ENCODE measurements around the gene TRAF3IP3. TPM values are rescaled to one million over a fixed set of nuclear protein-coding genes. Genes with fewer than 3 reads are reported as not detected.

TRAF3IP3 gene
- total RNA-seq, 4 donors from 2014 or later = 0.77 to 5.7 (median 3.5) TPM

DNA sequence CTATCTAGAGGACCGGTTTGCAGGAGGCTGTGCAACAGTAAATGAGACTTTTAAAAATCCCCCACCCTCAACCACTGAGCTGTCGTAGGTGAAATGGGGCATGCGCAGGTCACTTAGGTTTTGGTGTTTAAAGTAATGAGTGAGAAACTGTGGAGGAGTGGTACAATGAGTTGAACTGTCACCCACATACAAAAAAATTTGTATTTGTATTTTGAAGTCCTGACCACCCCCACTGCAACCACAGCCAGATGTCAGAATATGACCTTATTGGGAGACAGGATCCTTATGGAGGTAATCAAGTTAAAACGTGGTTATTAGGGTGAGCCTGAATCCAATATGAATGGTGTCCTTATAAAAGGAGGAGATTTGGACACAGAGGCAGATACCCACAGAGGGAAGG, 51.7 kb downstream of the TRAF3IP3 start:
- H3K9me3 ChIP-seq = no peaks in the 10 kb centered on the region
- H3K36me3 ChIP-seq = no peaks in the 10 kb centered on the region
- WGBS, 2 donors (ENCODE audit: low coverage in 1 of 2) = 50 to 75% methylated on average over 1 to 4 of the region's 4 CpGs
- H3K4me3 ChIP-seq = no peak overlapping the region
- TF ChIP-seq EP300 (IDR thresholded peaks at IDR 0.05) = no peak
- TF ChIP-seq, protein P1, sequence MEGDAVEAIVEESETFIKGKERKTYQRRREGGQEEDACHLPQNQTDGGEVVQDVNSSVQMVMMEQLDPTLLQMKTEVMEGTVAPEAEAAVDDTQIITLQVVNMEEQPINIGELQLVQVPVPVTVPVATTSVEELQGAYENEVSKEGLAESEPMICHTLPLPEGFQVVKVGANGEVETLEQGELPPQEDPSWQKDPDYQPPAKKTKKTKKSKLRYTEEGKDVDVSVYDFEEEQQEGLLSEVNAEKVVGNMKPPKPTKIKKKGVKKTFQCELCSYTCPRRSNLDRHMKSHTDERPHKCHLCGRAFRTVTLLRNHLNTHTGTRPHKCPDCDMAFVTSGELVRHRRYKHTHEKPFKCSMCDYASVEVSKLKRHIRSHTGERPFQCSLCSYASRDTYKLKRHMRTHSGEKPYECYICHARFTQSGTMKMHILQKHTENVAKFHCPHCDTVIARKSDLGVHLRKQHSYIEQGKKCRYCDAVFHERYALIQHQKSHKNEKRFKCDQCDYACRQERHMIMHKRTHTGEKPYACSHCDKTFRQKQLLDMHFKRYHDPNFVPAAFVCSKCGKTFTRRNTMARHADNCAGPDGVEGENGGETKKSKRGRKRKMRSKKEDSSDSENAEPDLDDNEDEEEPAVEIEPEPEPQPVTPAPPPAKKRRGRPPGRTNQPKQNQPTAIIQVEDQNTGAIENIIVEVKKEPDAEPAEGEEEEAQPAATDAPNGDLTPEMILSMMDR (IDR thresholded peaks at IDR 0.05) = no peak
- no peak for TF ChIP-seq POLR2A (IDR thresholded peaks at IDR 0.05)
- TF ChIP-seq POLR2AphosphoS5 (IDR thresholded peaks at IDR 0.05) = no peak
- no peak overlapping the region for H3K27ac ChIP-seq
- ATAC-seq = no peak
- peaks cover 0 to 13% (median 0%) of the 10 kb centered on the region in 3 donors for H3K4me1 ChIP-seq
- H3K27me3 ChIP-seq = no peaks in the 10 kb centered on the region

DNA sequence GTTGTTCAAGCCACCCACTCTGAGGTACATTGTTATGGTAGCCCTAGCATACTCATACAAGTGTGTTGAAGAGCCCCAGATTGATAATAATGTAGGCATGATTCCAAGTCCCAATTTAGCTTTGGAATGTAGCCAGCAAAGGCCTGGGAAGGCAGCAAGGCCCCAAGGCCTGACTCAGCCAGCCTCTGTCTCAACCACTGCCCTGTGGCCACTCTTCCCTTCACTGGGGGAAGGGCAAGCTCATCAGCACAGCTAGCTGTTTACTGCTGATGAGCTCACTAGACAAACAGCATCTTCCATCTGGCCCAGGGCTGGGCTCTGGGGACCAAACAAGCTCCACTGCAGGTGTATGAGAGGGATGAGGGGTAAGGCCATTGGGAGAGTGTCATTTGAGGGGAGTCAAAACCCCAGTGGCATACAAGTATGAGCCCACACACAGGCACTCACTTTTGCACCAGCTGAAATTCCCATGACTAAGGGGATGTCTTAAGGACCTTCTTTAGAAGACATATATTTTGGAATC, 52.3 kb downstream of the TRAF3IP3 start:
- no peaks in the 10 kb centered on the region for H3K9me3 ChIP-seq
- no peak for TF ChIP-seq EP300 (IDR thresholded peaks at IDR 0.05)
- TF ChIP-seq POLR2A (IDR thresholded peaks at IDR 0.05) = no peak
- TF ChIP-seq POLR2AphosphoS5 (IDR thresholded peaks at IDR 0.05) = no peak
- TF ChIP-seq, protein P1 (IDR thresholded peaks at IDR 0.05) = no peak

DNA sequence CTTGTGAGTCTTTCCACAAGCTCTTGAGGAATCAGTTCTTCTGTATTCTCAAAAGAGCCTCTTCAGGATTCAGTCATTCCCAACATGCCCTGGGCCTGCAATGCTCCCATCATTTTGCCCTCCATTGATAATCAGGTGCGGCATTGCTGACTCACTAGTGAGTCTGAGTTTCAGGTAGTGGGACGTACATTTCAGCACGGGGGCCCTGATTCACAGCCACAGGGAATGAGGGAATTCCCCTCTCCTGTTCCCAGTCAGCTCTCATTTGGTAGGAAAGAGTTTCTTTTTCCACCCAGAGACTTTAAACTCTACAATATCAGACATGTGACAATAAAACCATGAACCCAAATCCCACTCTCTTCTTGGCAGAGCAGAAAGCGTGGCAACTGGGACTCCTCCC, 53.8 kb downstream of the TRAF3IP3 start:
- 90 to 100% methylated on average over 1 to 2 of the region's 4 CpGs for WGBS, 2 donors (ENCODE audit: low coverage in 1 of 2)
- ATAC-seq = no peak
- Histone ChIP-seq H3K4me3 (no peak overlapping the region), H3K27me3 (no peaks in the 10 kb centered on the region), H3K36me3 (no peaks in the 10 kb centered on the region), H3K27ac (no peak overlapping the region), H3K9me3 (no peaks in the 10 kb centered on the region), H3K4me1 (peaks cover 0 to 13% (median 0%) of the 10 kb centered on the region in 3 donors)
- TF ChIP-seq POLR2A (IDR thresholded peaks at IDR 0.05) (no peak), EP300 (IDR thresholded peaks at IDR 0.05) (no peak), POLR2AphosphoS5 (IDR thresholded peaks at IDR 0.05) (no peak)
- TF ChIP-seq, protein P1 (IDR thresholded peaks at IDR 0.05) = no peak

More for the DNA sequence above, 52.3 kb downstream of the TRAF3IP3 start:
- no peak for ATAC-seq
- Histone ChIP-seq H3K27ac (no peak overlapping the region), H3K4me1 (peaks cover 0 to 13% (median 0%) of the 10 kb centered on the region in 3 donors), H3K4me3 (no peak overlapping the region), H3K36me3 (no peaks in the 10 kb centered on the region), H3K27me3 (no peaks in the 10 kb centered on the region)

DNA sequence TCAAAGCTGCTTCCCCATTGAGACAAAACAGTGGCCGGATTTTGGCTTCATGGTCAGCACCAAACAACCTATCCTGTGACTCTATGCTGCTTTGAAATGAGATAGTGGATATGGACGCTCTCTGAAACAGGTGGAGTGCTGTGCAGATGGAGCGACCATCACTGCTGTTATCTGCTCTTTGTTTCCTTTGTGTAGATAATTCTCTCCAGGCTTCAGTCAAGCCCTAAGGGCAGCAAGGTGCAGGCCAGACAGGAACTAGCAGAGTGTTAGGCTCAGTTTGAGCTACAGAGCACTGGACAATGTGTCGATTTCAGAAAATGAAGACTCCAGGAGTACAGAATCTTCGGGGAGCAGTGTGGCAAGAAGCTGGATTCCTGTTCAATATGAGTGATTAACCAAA, 54.9 kb downstream of the TRAF3IP3 start:
- WGBS, 2 donors (ENCODE audit: low coverage in 1 of 2) = 77% methylated on average over 5 of the region's 5 CpGs; no CpG with 5 or more reads in 1 of the 2 donors
- Histone ChIP-seq H3K36me3 (no peaks in the 10 kb centered on the region), H3K4me3 (no peak overlapping the region), H3K4me1 (peaks cover 0 to 7% (median 0%) of the 10 kb centered on the region in 3 donors), H3K27ac (no peak overlapping the region), H3K27me3 (no peaks in the 10 kb centered on the region), H3K9me3 (no peaks in the 10 kb centered on the region)
- TF ChIP-seq POLR2AphosphoS5 (IDR thresholded peaks at IDR 0.05) (no peak), EP300 (IDR thresholded peaks at IDR 0.05) (no peak), POLR2A (IDR thresholded peaks at IDR 0.05) (no peak)
- TF ChIP-seq, protein P1 (IDR thresholded peaks at IDR 0.05) = no peak
- ATAC-seq = no peak

DNA sequence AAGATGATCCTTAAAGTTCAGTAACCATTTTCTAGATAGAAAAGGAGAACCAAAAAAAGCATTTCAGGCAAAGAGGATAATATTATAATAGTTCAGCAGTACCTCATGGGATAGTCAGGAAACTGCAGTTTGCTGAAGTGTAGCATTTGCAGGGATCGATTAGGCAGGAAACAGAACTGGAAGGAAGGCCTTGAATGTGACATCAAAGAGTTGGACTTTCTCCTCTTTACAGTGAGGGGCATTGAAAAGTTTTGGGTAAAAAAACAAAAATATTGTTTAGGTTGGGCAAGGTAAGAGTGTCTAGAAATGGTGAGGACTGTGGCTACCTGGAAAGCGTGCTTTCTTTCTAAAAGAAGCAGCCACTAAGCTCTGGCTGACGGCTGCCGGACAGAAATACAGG, 58.0 kb downstream of the TRAF3IP3 start:
- 87 to 91% methylated on average over 4 of the region's 4 CpGs for WGBS, 2 donors (ENCODE audit: low coverage in 1 of 2)
- no peaks in the 10 kb centered on the region for H3K27me3 ChIP-seq
- TF ChIP-seq, protein P1 (IDR thresholded peaks at IDR 0.05) = no peak
- TF ChIP-seq POLR2AphosphoS5 (IDR thresholded peaks at IDR 0.05) = no peak
- no peak for TF ChIP-seq POLR2A (IDR thresholded peaks at IDR 0.05)
- H3K36me3 ChIP-seq = no peaks in the 10 kb centered on the region
- no peaks in the 10 kb centered on the region for H3K4me1 ChIP-seq
- H3K9me3 ChIP-seq = no peaks in the 10 kb centered on the region
- H3K4me3 ChIP-seq = no peak overlapping the region
- ATAC-seq = no peak
- no peak overlapping the region for H3K27ac ChIP-seq
